T follicular helper cell (primary cell): Measurements from ENCODE around the gene LTF.
"Not testable (repeated sequence)": the region's sequence is repeated elsewhere in the genome, so short reads cannot be mapped to it uniquely, and the experiment has no call there.

Experiments used
- DNase-seq: peaks from one replicate; pipeline ENCODE4 v3.0.0-alpha.2; 2020; ENCODE audit warnings: low read depth

Gene LTF

GRCh38 chr3:46442576-46443530 is 21.9 kb downstream of the LTF start:
- no peak for DNase-seq

- no peak for DNase-seq
Observed at GRCh38 chr3:46440531-46441294, 24.0 kb downstream of the LTF start.

GRCh38 chr3:46438831-46439230 is 25.9 kb downstream of the LTF start:
- no peak for DNase-seq

GRCh38 chr3:46435081-46435726 is 29.5 kb downstream of the LTF start:
- DNase-seq: no peak

GRCh38 chr3:46433841-46434240 is 30.9 kb downstream of the LTF start:
- DNase-seq: no peak

GRCh38 chr3:46433118-46433517 is 31.6 kb downstream of the LTF start:
- not testable (repeated sequence) for DNase-seq

- not testable (repeated sequence) for DNase-seq
Observed at GRCh38 chr3:46431905-46432304, 32.8 kb downstream of the LTF start.

GRCh38 chr3:46430879-46431278 is 33.8 kb downstream of the LTF start:
- DNase-seq: not testable (repeated sequence)

GRCh38 chr3:46429671-46430070 is 35.0 kb downstream of the LTF start:
- DNase-seq: no peak

- DNase-seq: no peak
Observed at GRCh38 chr3:46429250-46429649, 35.5 kb downstream of the LTF start.

GRCh38 chr3:46427916-46428833 is 36.5 kb downstream of the LTF start:
- no peak for DNase-seq

- DNase-seq: not testable (repeated sequence)
Observed at GRCh38 chr3:46427404-46427803, 37.3 kb downstream of the LTF start.

GRCh38 chr3:46426476-46426875 is 38.2 kb downstream of the LTF start:
- DNase-seq: not testable (repeated sequence)

- no peak for DNase-seq
Observed at GRCh38 chr3:46423588-46423987, 41.1 kb downstream of the LTF start.

- DNase-seq: no peak
Observed at GRCh38 chr3:46422617-46423016, 42.1 kb downstream of the LTF start.

- DNase-seq: no peak
Observed at GRCh38 chr3:46420931-46421330, 43.8 kb downstream of the LTF start.

GRCh38 chr3:46419816-46420215 is 44.9 kb downstream of the LTF start:
- no peak for DNase-seq

GRCh38 chr3:46417841-46418611 is 46.7 kb downstream of the LTF start:
- DNase-seq: no peak

GRCh38 chr3:46416811-46417510 is 47.7 kb downstream of the LTF start:
- DNase-seq: no peak
